GM23338 (cell line): ENCODE data around the gene KCNAB1. TPM values are rescaled to one million over a fixed set of nuclear protein-coding genes. Genes with fewer than 3 reads are reported as not detected.

ENCODE experiments used
- ATAC-seq: fragments of 200-7000 bp; cut with Tn5 transposase; 3 replicates; pipeline ENCODE4 v1.9.1; 2020
- DNase-seq: peaks from one replicate; pipeline ENCODE4 v3.0.0-alpha.2; 2015; ENCODE audit warnings: low spot score
- H2AFZ ChIP-seq: fragments of 200-600 bp; sonication (generic); 2 replicates; pipeline ENCODE4 v1.8.0; 2016; ENCODE audit warnings: antibody characterized with exemption, mild to moderate bottlenecking, moderate library complexity
- H3F3A ChIP-seq: fragments of 200-600 bp; sonication (generic); replicated peaks from 2 replicates; pipeline ENCODE4 v1.8.0; 2017; ENCODE audit warnings: antibody characterized with exemption, mixed run types, low read depth
- H3K27ac ChIP-seq: fragments of 200-600 bp; sonication (generic); 2 replicates; pipeline ENCODE4 v1.6.1; 2016; ENCODE audit warnings: low read depth
- H3K27me3 ChIP-seq: fragments of 200-600 bp; sonication (generic); 2 replicates; pipeline ENCODE4 v1.8.0; 2016; ENCODE audit warnings: mild to moderate bottlenecking, mixed run types, moderate library complexity; ENCODE audit not compliant: insufficient read depth
- H3K36me3 ChIP-seq: fragments of 200-600 bp; sonication (generic); 2 replicates; pipeline ENCODE4 v1.8.0; 2016; ENCODE audit warnings: mild to moderate bottlenecking; ENCODE audit not compliant: insufficient read depth
- H3K4me1 ChIP-seq: fragments of 200-600 bp; sonication (generic); 2 replicates; pipeline ENCODE4 v1.8.0; 2016; ENCODE audit warnings: mild to moderate bottlenecking, moderate library complexity; ENCODE audit not compliant: insufficient read depth
- H3K4me2 ChIP-seq: fragments of 200-600 bp; sonication (generic); 2 replicates; pipeline ENCODE4 v1.7.1; 2017; ENCODE audit warnings: mixed run types
- H3K4me3 ChIP-seq: fragments of 200-600 bp; sonication (generic); 2 replicates; pipeline ENCODE4 v1.6.1; 2016; ENCODE audit warnings: mixed run types
- H3K79me2 ChIP-seq: fragments of 200-600 bp; sonication (generic); replicated peaks from 2 replicates; pipeline ENCODE4 v1.8.0; 2017; ENCODE audit warnings: mild to moderate bottlenecking; ENCODE audit not compliant: insufficient read depth
- H3K9me2 ChIP-seq: fragments of 200-600 bp; sonication (generic); 2 replicates; pipeline ENCODE4 v1.8.0; 2017; ENCODE audit not compliant: insufficient read depth
- H4K20me1 ChIP-seq: fragments of 200-600 bp; sonication (generic); replicated peaks from 2 replicates; pipeline ENCODE4 v1.8.0; 2017; ENCODE audit warnings: mild to moderate bottlenecking; ENCODE audit not compliant: insufficient read depth
- H3K27ac Mint-ChIP-seq: 2 replicates; pipeline ENCODE4 v1.8.0; 2020; ENCODE audit warnings: inconsistent platforms, mild to moderate bottlenecking, moderate library complexity, mixed read lengths
- H3K27me3 Mint-ChIP-seq: 3 replicates; pipeline ENCODE4 v1.8.0; 2022; ENCODE audit warnings: low read depth, mild to moderate bottlenecking, moderate library complexity, mixed read lengths, inconsistent platforms; ENCODE audit not compliant: insufficient read depth, poor library complexity
- H3K36me3 Mint-ChIP-seq: 3 replicates; pipeline ENCODE4 v1.8.0; 2021; ENCODE audit warnings: low read depth, mild to moderate bottlenecking, inconsistent platforms, moderate library complexity, mixed read lengths
- H3K4me1 Mint-ChIP-seq: 3 replicates; pipeline ENCODE4 v1.8.0; 2020; ENCODE audit warnings: mild to moderate bottlenecking, inconsistent platforms, mixed read lengths
- H3K4me3 Mint-ChIP-seq: 3 replicates; pipeline ENCODE4 v1.8.0; 2021; ENCODE audit warnings: moderate library complexity, mild to moderate bottlenecking, inconsistent platforms, mixed read lengths
- H3K9me3 Mint-ChIP-seq: 3 replicates; pipeline ENCODE4 v1.8.0; 2020; ENCODE audit warnings: moderate library complexity, mild to moderate bottlenecking, inconsistent platforms, mixed read lengths
- CREB1 ChIP-seq: fragments of 250-450 bp; sonication (Bioruptor Pico); IDR thresholded peaks from 2 replicates; pipeline ENCODE4 v1.5.0; 2020; ENCODE audit warnings: low read depth, mild to moderate bottlenecking, moderate library complexity
- EZH2 ChIP-seq: fragments of 200-600 bp; sonication (generic); IDR thresholded peaks from one replicate; pipeline ENCODE4 v1.8.0; 2017; ENCODE audit warnings: antibody characterized with exemption, mild to moderate bottlenecking, low read depth; ENCODE audit not compliant: unreplicated experiment
- EZH2phosphoT487 ChIP-seq: fragments of 200-600 bp; sonication (generic); IDR thresholded peaks from one replicate; pipeline ENCODE4 v1.8.1; 2018; ENCODE audit warnings: antibody characterized with exemption; ENCODE audit not compliant: unreplicated experiment
- JUNB ChIP-seq: IDR thresholded peaks from one replicate; pipeline ENCODE4 v1.6.1; 2016; ENCODE audit warnings: antibody characterized with exemption; ENCODE audit not compliant: unreplicated experiment
- NANOG ChIP-seq: IDR thresholded peaks from 2 replicates; pipeline ENCODE4 v1.6.1; 2016; ENCODE audit warnings: antibody characterized with exemption, borderline replicate concordance
- POLR2AphosphoS5 ChIP-seq: IDR thresholded peaks from 2 replicates; pipeline ENCODE4 v1.6.1; 2016; ENCODE audit warnings: antibody characterized with exemption, low read depth
- STAT1 ChIP-seq: IDR thresholded peaks from one replicate; pipeline ENCODE4 v1.6.1; 2016; ENCODE audit warnings: antibody characterized with exemption; ENCODE audit not compliant: unreplicated experiment
- ZNF114 ChIP-seq: fragments of 250-450 bp; sonication (Bioruptor Pico); IDR thresholded peaks from 2 replicates; pipeline ENCODE4 v1.5.0; 2020; ENCODE audit warnings: mild to moderate bottlenecking, moderate library complexity
- ZNF331 ChIP-seq: fragments of 250-450 bp; sonication (Bioruptor Pico); IDR thresholded peaks from 2 replicates; pipeline ENCODE4 v1.5.0; 2020; ENCODE audit warnings: low read depth, mild to moderate bottlenecking, moderate library complexity
- polyA plus RNA-seq: library from polyadenylated mRNA; unstranded; fragments of >200 nt; fragmentation: Nextera tagmentation; extraction: Ambion mirVana; gene quantifications from 2 replicates; pipeline ENCODE4 v1.2.1, GENCODE V29; 2016
- total RNA-seq: library from RNA; depleted of rRNA; stranded (reverse); fragments of >200 nt; shearing (Covaris generic); gene quantifications from 2 replicates; pipeline ENCODE4 v1.2.3, GENCODE V29; 2014
- TF ChIP-seq, protein P1 (sequence below): IDR thresholded peaks from 2 replicates; pipeline ENCODE4 v1.6.1; 2016; ENCODE audit warnings: antibody characterized with exemption
- TF ChIP-seq, protein P2 (sequence below): fragments of 250-450 bp; sonication (Bioruptor Pico); IDR thresholded peaks from 2 replicates; pipeline ENCODE4 v1.5.0; 2020; ENCODE audit warnings: mild to moderate bottlenecking, moderate library complexity
- TF ChIP-seq, protein P3 (sequence below), 2 experiments: fragments of 200-600 bp in 1 of 2; sonication (generic) in 1 of 2; conservative IDR thresholded peaks; 2 replicates each; pipeline versions ENCODE4 v1.5.1 to v1.6.1; 2016 to 2017; ENCODE audit warnings: antibody characterized with exemption in 2 of 2, low read depth in 2 of 2, mild to moderate bottlenecking in 2 of 2, moderate library complexity in 1 of 2
- TF ChIP-seq, protein P4 (sequence below): IDR thresholded peaks from one replicate; pipeline ENCODE4 v1.6.1; 2018; ENCODE audit warnings: antibody characterized with exemption; ENCODE audit not compliant: unreplicated experiment

The KCNAB1 gene
- total and polyA plus RNA-seq, 2 experiments from 2014 or later: 0.69 to 2.6 TPM

DNA sequence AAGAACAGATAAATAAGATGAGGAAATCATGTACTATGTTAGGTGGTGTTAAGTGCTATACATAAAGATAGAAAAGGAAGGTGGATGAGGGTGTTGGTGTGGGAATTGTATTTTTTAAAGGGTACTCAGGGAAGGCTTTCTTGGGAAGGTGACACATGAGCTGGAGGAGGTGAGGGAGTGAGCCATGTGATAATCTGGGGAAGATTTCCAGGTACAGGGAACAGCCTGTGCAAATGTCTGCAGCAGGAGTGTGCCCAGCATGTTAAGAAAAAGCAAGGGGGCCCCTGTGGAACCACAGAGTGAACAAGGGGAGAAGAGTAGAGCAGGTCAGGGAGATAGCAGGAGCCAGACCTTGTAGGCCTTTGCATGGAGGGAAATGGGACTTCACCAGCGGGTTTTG lies 258.9 kb downstream of the KCNAB1 start:
- H3K9me2 ChIP-seq: peaks cover 5% of the 10 kb centered on the region; the same call in 1 of the 2 replicates
- H3K36me3 Mint-ChIP-seq: no peaks in the 10 kb centered on the region
- H3K27ac ChIP-seq: no peak overlapping the region
- peaks cover 7% of the 10 kb centered on the region for H3K27me3 Mint-ChIP-seq
- no peak overlapping the region; the same call in 1 of the 2 replicates for H2AFZ ChIP-seq
- H3K27ac Mint-ChIP-seq: no peak overlapping the region
- H4K20me1 ChIP-seq: no peaks in the 10 kb centered on the region
- H3K9me3 Mint-ChIP-seq: no peaks in the 10 kb centered on the region; the same call in 2 of the 3 replicates
- H3F3A ChIP-seq: no peaks in the 10 kb centered on the region
- ATAC-seq (no peak), DNase-seq (no peak)
- no peaks in the 10 kb centered on the region for H3K27me3 ChIP-seq
- no peak overlapping the region for H3K4me3 Mint-ChIP-seq
- no peak overlapping the region for H3K4me3 ChIP-seq
- H3K36me3 ChIP-seq: no peaks in the 10 kb centered on the region
- H3K4me2 ChIP-seq: no peak overlapping the region
- no peaks in the 10 kb centered on the region for H3K79me2 ChIP-seq
- 0 out of 2 replicates have a peak, but pooled peaks cover 5% of the 10 kb centered on the region for H3K4me1 ChIP-seq
- TF ChIP-seq JUNB (no peak), EZH2phosphoT487 (no peak), CREB1 (no peak), EZH2 (no peak), POLR2AphosphoS5 (no peak), NANOG (no peak), ZNF114 (CRISPR knock-in tag) (no peak), ZNF331 (CRISPR knock-in tag) (no peak), STAT1 (no peak)
- TF ChIP-seq, protein P1, sequence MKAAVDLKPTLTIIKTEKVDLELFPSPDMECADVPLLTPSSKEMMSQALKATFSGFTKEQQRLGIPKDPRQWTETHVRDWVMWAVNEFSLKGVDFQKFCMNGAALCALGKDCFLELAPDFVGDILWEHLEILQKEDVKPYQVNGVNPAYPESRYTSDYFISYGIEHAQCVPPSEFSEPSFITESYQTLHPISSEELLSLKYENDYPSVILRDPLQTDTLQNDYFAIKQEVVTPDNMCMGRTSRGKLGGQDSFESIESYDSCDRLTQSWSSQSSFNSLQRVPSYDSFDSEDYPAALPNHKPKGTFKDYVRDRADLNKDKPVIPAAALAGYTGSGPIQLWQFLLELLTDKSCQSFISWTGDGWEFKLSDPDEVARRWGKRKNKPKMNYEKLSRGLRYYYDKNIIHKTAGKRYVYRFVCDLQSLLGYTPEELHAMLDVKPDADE: no peak
- TF ChIP-seq, protein P2, sequence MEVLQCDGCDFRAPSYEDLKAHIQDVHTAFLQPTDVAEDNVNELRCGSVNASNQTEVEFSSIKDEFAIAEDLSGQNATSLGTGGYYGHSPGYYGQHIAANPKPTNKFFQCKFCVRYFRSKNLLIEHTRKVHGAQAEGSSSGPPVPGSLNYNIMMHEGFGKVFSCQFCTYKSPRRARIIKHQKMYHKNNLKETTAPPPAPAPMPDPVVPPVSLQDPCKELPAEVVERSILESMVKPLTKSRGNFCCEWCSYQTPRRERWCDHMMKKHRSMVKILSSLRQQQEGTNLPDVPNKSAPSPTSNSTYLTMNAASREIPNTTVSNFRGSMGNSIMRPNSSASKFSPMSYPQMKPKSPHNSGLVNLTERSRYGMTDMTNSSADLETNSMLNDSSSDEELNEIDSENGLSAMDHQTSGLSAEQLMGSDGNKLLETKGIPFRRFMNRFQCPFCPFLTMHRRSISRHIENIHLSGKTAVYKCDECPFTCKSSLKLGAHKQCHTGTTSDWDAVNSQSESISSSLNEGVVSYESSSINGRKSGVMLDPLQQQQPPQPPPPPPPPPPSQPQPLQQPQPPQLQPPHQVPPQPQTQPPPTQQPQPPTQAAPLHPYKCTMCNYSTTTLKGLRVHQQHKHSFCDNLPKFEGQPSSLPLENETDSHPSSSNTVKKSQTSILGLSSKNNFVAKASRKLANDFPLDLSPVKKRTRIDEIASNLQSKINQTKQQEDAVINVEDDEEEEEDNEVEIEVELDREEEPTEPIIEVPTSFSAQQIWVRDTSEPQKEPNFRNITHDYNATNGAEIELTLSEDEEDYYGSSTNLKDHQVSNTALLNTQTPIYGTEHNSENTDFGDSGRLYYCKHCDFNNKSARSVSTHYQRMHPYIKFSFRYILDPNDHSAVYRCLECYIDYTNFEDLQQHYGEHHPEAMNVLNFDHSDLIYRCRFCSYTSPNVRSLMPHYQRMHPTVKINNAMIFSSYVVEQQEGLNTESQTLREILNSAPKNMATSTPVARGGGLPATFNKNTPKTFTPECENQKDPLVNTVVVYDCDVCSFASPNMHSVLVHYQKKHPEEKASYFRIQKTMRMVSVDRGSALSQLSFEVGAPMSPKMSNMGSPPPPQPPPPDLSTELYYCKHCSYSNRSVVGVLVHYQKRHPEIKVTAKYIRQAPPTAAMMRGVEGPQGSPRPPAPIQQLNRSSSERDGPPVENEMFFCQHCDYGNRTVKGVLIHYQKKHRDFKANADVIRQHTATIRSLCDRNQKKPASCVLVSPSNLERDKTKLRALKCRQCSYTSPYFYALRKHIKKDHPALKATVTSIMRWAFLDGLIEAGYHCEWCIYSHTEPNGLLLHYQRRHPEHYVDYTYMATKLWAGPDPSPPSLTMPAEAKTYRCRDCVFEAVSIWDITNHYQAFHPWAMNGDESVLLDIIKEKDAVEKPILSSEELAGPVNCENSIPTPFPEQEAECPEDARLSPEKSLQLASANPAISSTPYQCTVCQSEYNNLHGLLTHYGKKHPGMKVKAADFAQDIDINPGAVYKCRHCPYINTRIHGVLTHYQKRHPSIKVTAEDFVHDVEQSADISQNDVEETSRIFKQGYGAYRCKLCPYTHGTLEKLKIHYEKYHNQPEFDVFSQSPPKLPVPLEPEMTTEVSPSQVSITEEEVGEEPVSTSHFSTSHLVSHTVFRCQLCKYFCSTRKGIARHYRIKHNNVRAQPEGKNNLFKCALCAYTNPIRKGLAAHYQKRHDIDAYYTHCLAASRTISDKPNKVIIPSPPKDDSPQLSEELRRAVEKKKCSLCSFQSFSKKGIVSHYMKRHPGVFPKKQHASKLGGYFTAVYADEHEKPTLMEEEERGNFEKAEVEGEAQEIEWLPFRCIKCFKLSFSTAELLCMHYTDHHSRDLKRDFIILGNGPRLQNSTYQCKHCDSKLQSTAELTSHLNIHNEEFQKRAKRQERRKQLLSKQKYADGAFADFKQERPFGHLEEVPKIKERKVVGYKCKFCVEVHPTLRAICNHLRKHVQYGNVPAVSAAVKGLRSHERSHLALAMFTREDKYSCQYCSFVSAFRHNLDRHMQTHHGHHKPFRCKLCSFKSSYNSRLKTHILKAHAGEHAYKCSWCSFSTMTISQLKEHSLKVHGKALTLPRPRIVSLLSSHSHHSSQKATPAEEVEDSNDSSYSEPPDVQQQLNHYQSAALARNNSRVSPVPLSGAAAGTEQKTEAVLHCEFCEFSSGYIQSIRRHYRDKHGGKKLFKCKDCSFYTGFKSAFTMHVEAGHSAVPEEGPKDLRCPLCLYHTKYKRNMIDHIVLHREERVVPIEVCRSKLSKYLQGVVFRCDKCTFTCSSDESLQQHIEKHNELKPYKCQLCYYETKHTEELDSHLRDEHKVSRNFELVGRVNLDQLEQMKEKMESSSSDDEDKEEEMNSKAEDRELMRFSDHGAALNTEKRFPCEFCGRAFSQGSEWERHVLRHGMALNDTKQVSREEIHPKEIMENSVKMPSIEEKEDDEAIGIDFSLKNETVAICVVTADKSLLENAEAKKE (CRISPR knock-in tag): no peak
- TF ChIP-seq, protein P3, sequence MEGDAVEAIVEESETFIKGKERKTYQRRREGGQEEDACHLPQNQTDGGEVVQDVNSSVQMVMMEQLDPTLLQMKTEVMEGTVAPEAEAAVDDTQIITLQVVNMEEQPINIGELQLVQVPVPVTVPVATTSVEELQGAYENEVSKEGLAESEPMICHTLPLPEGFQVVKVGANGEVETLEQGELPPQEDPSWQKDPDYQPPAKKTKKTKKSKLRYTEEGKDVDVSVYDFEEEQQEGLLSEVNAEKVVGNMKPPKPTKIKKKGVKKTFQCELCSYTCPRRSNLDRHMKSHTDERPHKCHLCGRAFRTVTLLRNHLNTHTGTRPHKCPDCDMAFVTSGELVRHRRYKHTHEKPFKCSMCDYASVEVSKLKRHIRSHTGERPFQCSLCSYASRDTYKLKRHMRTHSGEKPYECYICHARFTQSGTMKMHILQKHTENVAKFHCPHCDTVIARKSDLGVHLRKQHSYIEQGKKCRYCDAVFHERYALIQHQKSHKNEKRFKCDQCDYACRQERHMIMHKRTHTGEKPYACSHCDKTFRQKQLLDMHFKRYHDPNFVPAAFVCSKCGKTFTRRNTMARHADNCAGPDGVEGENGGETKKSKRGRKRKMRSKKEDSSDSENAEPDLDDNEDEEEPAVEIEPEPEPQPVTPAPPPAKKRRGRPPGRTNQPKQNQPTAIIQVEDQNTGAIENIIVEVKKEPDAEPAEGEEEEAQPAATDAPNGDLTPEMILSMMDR (conservative IDR thresholded peaks at IDR 0.05; ENCODE audit: low read depth in 2 of 2): no peak
- TF ChIP-seq, protein P4, sequence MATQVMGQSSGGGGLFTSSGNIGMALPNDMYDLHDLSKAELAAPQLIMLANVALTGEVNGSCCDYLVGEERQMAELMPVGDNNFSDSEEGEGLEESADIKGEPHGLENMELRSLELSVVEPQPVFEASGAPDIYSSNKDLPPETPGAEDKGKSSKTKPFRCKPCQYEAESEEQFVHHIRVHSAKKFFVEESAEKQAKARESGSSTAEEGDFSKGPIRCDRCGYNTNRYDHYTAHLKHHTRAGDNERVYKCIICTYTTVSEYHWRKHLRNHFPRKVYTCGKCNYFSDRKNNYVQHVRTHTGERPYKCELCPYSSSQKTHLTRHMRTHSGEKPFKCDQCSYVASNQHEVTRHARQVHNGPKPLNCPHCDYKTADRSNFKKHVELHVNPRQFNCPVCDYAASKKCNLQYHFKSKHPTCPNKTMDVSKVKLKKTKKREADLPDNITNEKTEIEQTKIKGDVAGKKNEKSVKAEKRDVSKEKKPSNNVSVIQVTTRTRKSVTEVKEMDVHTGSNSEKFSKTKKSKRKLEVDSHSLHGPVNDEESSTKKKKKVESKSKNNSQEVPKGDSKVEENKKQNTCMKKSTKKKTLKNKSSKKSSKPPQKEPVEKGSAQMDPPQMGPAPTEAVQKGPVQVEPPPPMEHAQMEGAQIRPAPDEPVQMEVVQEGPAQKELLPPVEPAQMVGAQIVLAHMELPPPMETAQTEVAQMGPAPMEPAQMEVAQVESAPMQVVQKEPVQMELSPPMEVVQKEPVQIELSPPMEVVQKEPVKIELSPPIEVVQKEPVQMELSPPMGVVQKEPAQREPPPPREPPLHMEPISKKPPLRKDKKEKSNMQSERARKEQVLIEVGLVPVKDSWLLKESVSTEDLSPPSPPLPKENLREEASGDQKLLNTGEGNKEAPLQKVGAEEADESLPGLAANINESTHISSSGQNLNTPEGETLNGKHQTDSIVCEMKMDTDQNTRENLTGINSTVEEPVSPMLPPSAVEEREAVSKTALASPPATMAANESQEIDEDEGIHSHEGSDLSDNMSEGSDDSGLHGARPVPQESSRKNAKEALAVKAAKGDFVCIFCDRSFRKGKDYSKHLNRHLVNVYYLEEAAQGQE: no peak
- H3K4me1 Mint-ChIP-seq: peaks cover 3% of the 10 kb centered on the region; the same call in 1 of the 3 replicates
